GM19372 (cell line): Measurements from ENCODE around the gene LAMC1.

Experiments used
- ATAC-seq: cut with Tn5 transposase; IDR thresholded peaks from one replicate; pipeline ENCODE4 v1.9.1; 2021; ENCODE audit warnings: mild to moderate bottlenecking, low read depth, moderate library complexity; ENCODE audit not compliant: unreplicated experiment

The LAMC1 gene

GRCh38 chr1:183101841-183102276, 78.6 kb downstream of the LAMC1 start:
- ATAC-seq, result no peak

GRCh38 chr1:183103147-183103546, 79.9 kb downstream of the LAMC1 start:
- ATAC-seq, result no peak

GRCh38 chr1:183103577-183103976, 80.4 kb downstream of the LAMC1 start:
- no peak for ATAC-seq

GRCh38 chr1:183105449-183105848, 82.2 kb downstream of the LAMC1 start:
- no peak for ATAC-seq

GRCh38 chr1:183106166-183106565, 82.9 kb downstream of the LAMC1 start:
- no peak for ATAC-seq

GRCh38 chr1:183106746-183107145, 83.5 kb downstream of the LAMC1 start:
- ATAC-seq, result no peak

GRCh38 chr1:183110326-183110880, 87.2 kb downstream of the LAMC1 start:
- ATAC-seq, result no peak

GRCh38 chr1:183114441-183114840, 91.2 kb downstream of the LAMC1 start:
- ATAC-seq, result no peak

GRCh38 chr1:183116416-183116815, 93.2 kb downstream of the LAMC1 start:
- no peak for ATAC-seq

- ATAC-seq, result no peak
These were observed 98.4 kb downstream of the LAMC1 start for GRCh38 chr1:183121609-183122008.

- ATAC-seq, result no peak
These were observed 101.0 kb downstream of the LAMC1 start for GRCh38 chr1:183124259-183124658.

GRCh38 chr1:183125279-183125999, 102.2 kb downstream of the LAMC1 start:
- ATAC-seq, result no peak

GRCh38 chr1:183126000-183126366, 102.8 kb downstream of the LAMC1 start:
- ATAC-seq, result no peak

GRCh38 chr1:183126528-183126927, 103.3 kb downstream of the LAMC1 start:
- no peak for ATAC-seq

GRCh38 chr1:183129921-183130690, 106.9 kb downstream of the LAMC1 start:
- ATAC-seq, result no peak

GRCh38 chr1:183131166-183131565, 107.9 kb downstream of the LAMC1 start:
- no peak for ATAC-seq

- no peak for ATAC-seq
These were observed 112.1 kb downstream of the LAMC1 start for GRCh38 chr1:183135336-183135735.

GRCh38 chr1:183137782-183138181, 114.6 kb downstream of the LAMC1 start:
- no peak for ATAC-seq

GRCh38 chr1:183138301-183138700, 115.1 kb downstream of the LAMC1 start:
- no peak for ATAC-seq

- ATAC-seq, result no peak
These were observed 116.2 kb downstream of the LAMC1 start for GRCh38 chr1:183139281-183139942.

- ATAC-seq, result no peak
These were observed 117.4 kb downstream of the LAMC1 start for GRCh38 chr1:183140633-183141032.
